HEK293 (cell line): Measurements from ENCODE around the gene NPR3.

Experiments
- CTCF ChIA-PET: fragments of 350-600 bp; formaldehyde crosslinking; extraction: SDS; loops from one replicate; lab custom pipeline; 2021; ENCODE audit warnings: antibody characterized with exemption; lab: Yijun Ruan, JAX
- POLR2A ChIA-PET: fragments of 300-600 bp; formaldehyde crosslinking; extraction: SDS; loops from one replicate; lab custom pipeline; 2020; ENCODE audit warnings: antibody characterized with exemption, inconsistent platforms; lab: Yijun Ruan, JAX
- H3K27ac ChIP-seq: fragments of 200-500 bp; sonication (Bioruptor generic); 2 replicates; pipeline ENCODE4 v1.5.1; 2014; ENCODE audit warnings: low read depth, low read length, control low read depth, inconsistent platforms; ENCODE audit errors: extremely low read depth
- H3K36me3 ChIP-seq, 2 experiments: fragments of 200-500 bp in 1 of 2; sonication (Bioruptor generic) in 1 of 2; 1 replicate in 1 of 2; 2 replicates in 1 of 2; pipeline ENCODE4 v1.5.1; 2014 to 2017; ENCODE audit warnings: inconsistent platforms in 2 of 2, low read length in 2 of 2; ENCODE audit not compliant: control insufficient read depth in 2 of 2, insufficient read depth in 1 of 2
- H3K4me1 ChIP-seq: fragments of 200-500 bp; sonication (Bioruptor generic); 2 replicates; pipeline ENCODE4 v1.5.1; 2014; ENCODE audit warnings: mild to moderate bottlenecking, low read length, inconsistent platforms; ENCODE audit not compliant: control insufficient read depth, insufficient read depth
- H3K4me3 ChIP-seq: 2 replicates; pipeline ENCODE4 v1.5.1; 2011; ENCODE audit warnings: low read depth, mild to moderate bottlenecking, control low read depth, low read length, moderate library complexity
- H3K9me3 ChIP-seq: fragments of 200-500 bp; sonication (Bioruptor generic); 2 replicates; pipeline ENCODE4 v1.5.1; 2014; ENCODE audit warnings: low read depth, low read length, inconsistent platforms; ENCODE audit not compliant: control insufficient read depth, insufficient read depth
- AEBP2 ChIP-seq: fragments of 450-650 bp; formaldehyde crosslinking; IDR thresholded peaks from 2 replicates; pipeline ENCODE4 v1.5.1; 2016; ENCODE audit warnings: missing biosample characterization, missing genetic modification characterization, borderline replicate concordance
- CTCF ChIP-seq: fragments of 450-650 bp; formaldehyde crosslinking; IDR thresholded peaks from 2 replicates; pipeline ENCODE4 v1.5.1; 2016; ENCODE audit warnings: missing biosample characterization, missing genetic modification characterization
- KLF1 ChIP-seq: fragments of 450-650 bp; formaldehyde crosslinking; IDR thresholded peaks from 2 replicates; pipeline ENCODE4 v1.5.1; 2016; ENCODE audit warnings: missing biosample characterization, missing genetic modification characterization
- KLF16 ChIP-seq: fragments of 450-650 bp; formaldehyde crosslinking; IDR thresholded peaks from 2 replicates; pipeline ENCODE4 v1.5.1; 2017; ENCODE audit warnings: missing biosample characterization, missing genetic modification characterization
- OSR2 ChIP-seq: fragments of 450-650 bp; formaldehyde crosslinking; IDR thresholded peaks from 2 replicates; pipeline ENCODE4 v1.5.1; 2016; ENCODE audit warnings: missing biosample characterization, missing genetic modification characterization
- OVOL3 ChIP-seq: fragments of 450-650 bp; formaldehyde crosslinking; IDR thresholded peaks from 2 replicates; pipeline ENCODE4 v1.5.1; 2016; ENCODE audit warnings: missing biosample characterization, missing genetic modification characterization
- PRDM1 ChIP-seq: fragments of 450-650 bp; formaldehyde crosslinking; IDR thresholded peaks from 2 replicates; pipeline ENCODE4; 2016; ENCODE audit warnings: missing biosample characterization, missing genetic modification characterization
- SETDB1 ChIP-seq: IDR thresholded peaks from one replicate; pipeline ENCODE4 v1.6.1; 2017; ENCODE audit warnings: mild to moderate bottlenecking, low read length, moderate library complexity, mixed read lengths; ENCODE audit not compliant: insufficient read length
- SP3 ChIP-seq: fragments of 450-650 bp; formaldehyde crosslinking; IDR thresholded peaks from 2 replicates; pipeline ENCODE4 v1.5.1; 2016; ENCODE audit warnings: missing biosample characterization, missing genetic modification characterization
- ZBTB21 ChIP-seq: fragments of 450-650 bp; formaldehyde crosslinking; IDR thresholded peaks from 2 replicates; pipeline ENCODE4 v1.5.1; 2017; ENCODE audit warnings: missing biosample characterization, missing genetic modification characterization
- ZNF10 ChIP-seq: fragments of 450-650 bp; formaldehyde crosslinking; IDR thresholded peaks from 2 replicates; pipeline ENCODE4 v1.5.1; 2017; ENCODE audit warnings: missing biosample characterization, missing genetic modification characterization
- ZNF366 ChIP-seq: fragments of 450-650 bp; formaldehyde crosslinking; conservative IDR thresholded peaks from 2 replicates; pipeline ENCODE4 v1.5.1; 2016; ENCODE audit warnings: missing biosample characterization, missing genetic modification characterization
- ZNF37A ChIP-seq: fragments of 450-650 bp; IDR thresholded peaks from 2 replicates; pipeline ENCODE4 v1.5.1; 2018; ENCODE audit warnings: missing biosample characterization, missing genetic modification characterization
- ZNF398 ChIP-seq: fragments of 450-650 bp; formaldehyde crosslinking; IDR thresholded peaks from 2 replicates; pipeline ENCODE4 v1.5.1; 2017; ENCODE audit warnings: missing biosample characterization, missing genetic modification characterization
- ZNF518A ChIP-seq: fragments of 450-650 bp; formaldehyde crosslinking; conservative IDR thresholded peaks from 2 replicates; pipeline ENCODE4 v1.5.1; 2016; ENCODE audit warnings: low read depth, missing biosample characterization, missing genetic modification characterization
- ZNF621 ChIP-seq: fragments of 450-650 bp; formaldehyde crosslinking; IDR thresholded peaks from 2 replicates; pipeline ENCODE4 v1.5.1; 2017; ENCODE audit warnings: missing biosample characterization, missing genetic modification characterization
- ZNF692 ChIP-seq: fragments of 450-650 bp; formaldehyde crosslinking; IDR thresholded peaks from 2 replicates; pipeline ENCODE4 v1.5.1; 2016; ENCODE audit warnings: missing biosample characterization, missing genetic modification characterization
- ZNF776 ChIP-seq: fragments of 450-650 bp; formaldehyde crosslinking; IDR thresholded peaks from 2 replicates; pipeline ENCODE4 v1.5.0; 2017; ENCODE audit warnings: missing biosample characterization, missing genetic modification characterization, borderline replicate concordance
- ZNF777 ChIP-seq: fragments of 450-650 bp; formaldehyde crosslinking; IDR thresholded peaks from 2 replicates; pipeline ENCODE4 v1.5.1; 2017; ENCODE audit warnings: missing biosample characterization, missing genetic modification characterization, borderline replicate concordance
- ZSCAN18 ChIP-seq: fragments of 450-650 bp; formaldehyde crosslinking; IDR thresholded peaks from 2 replicates; pipeline ENCODE4 v1.5.1; 2016; ENCODE audit warnings: missing biosample characterization, missing genetic modification characterization
- ZSCAN23 ChIP-seq: fragments of 450-650 bp; formaldehyde crosslinking; IDR thresholded peaks from 2 replicates; pipeline ENCODE4 v1.5.1; 2016; ENCODE audit warnings: missing biosample characterization, missing genetic modification characterization

Gene NPR3

GRCh38 chr5:32778403-32778802 lies 67.3 kb downstream of the NPR3 start (continued):
- TF ChIP-seq ZNF692 (no peak), ZBTB21 (tag by site-specific recombination) (no peak)

- Histone ChIP-seq H3K36me3 (no peaks in the 10 kb centered on the region), H3K27ac (no peak overlapping the region), H3K9me3 (no peaks in the 10 kb centered on the region), H3K4me1 (no peaks in the 10 kb centered on the region), H3K4me3 (no peak overlapping the region)
- ChIA-PET POLR2A (no interaction called here), CTCF (no interaction called here)
- TF ChIP-seq PRDM1 (tag by site-specific recombination) (no peak), ZNF621 (no peak), ZNF37A (tag by site-specific recombination) (no peak), SP3 (tag by site-specific recombination) (no peak), ZNF777 (tag by site-specific recombination) (no peak), KLF16 (tag by site-specific recombination) (no peak), SETDB1 (no peak), ZSCAN23 (no peak), ZNF776 (tag by site-specific recombination) (no peak), ZNF366 (tag by site-specific recombination) (no peak), ZBTB21 (tag by site-specific recombination) (no peak), OSR2 (tag by site-specific recombination) (no peak), ZNF398 (tag by site-specific recombination) (no peak)
Measured at GRCh38 chr5:32779754-32780415, 68.8 kb downstream of the NPR3 start.

GRCh38 chr5:32780508-32780919 lies 69.4 kb downstream of the NPR3 start:
- Histone ChIP-seq H3K27ac (no peak overlapping the region), H3K4me1 (no peaks in the 10 kb centered on the region), H3K9me3 (no peaks in the 10 kb centered on the region), H3K36me3 (no peaks in the 10 kb centered on the region), H3K4me3 (no peak overlapping the region)
- POLR2A ChIA-PET, result no interaction called here
- CTCF ChIA-PET, result interaction anchor here (0.7 kb wide), 1 partner anchor 355 kb away, joined by 3 read pairs; no protein-coding TSS in a partner anchor
- no peak for TF ChIP-seq AEBP2 (tag by site-specific recombination)
- TF ChIP-seq ZSCAN18, result no peak
- no peak for TF ChIP-seq OVOL3 (tag by site-specific recombination)
- TF ChIP-seq ZNF10 (tag by site-specific recombination), result no peak
- TF ChIP-seq CTCF (tag by site-specific recombination), result no peak
- TF ChIP-seq ZNF518A (tag by site-specific recombination), result no peak
- TF ChIP-seq KLF1 (tag by site-specific recombination), result no peak
